ENCODE measurements around the gene SHROOM1.
"Not testable (repeated sequence)": the region's sequence is repeated elsewhere in the genome, so short reads cannot be mapped to it uniquely, and the experiment has no call there.

The SHROOM1 gene

DNA sequence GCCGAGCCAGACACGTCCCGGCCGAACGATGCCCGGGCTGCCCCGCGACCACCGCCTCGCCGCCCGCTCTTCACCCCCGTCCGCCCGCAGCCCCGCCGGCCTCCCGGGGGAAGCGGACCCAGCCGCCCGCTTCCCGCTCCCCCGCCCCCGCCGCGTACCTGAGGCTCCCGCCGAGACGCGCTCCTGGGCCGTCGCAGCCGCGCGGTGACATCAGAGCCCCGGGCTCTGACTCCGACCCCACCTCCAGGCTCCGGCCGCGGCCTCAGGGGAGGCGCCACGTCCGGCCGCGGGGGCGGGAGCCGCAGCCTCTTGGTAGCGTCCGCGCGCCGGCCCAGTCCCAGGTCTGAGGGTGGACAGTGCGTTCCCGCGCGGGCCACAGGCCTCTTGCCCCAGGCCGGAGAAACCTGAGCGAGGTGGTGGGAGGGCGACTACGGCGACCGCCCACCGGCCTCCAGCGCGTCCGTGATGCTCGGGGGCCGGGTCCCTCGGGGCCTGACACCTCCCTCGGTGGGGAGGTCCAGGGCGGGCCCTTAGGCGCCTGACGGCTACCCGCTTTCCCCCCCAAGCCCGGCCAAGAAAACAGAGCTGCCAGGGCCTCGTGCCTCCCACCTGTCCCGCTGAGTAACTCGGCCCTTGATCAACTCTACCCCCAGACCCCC, at the start of gene SHROOM1:
SHROOM1 (minus strand) TSS at position 212 of the 659 bp plus-strand sequence. CDS start 4,507 bp downstream, outside the sequence.
- DNase-seq, result no peak

- no peak for DNase-seq
Observed at GRCh38 chr5:132877938-132878337, 47.5 kb upstream of the SHROOM1 start.

- no peak for DNase-seq
Observed at GRCh38 chr5:132877466-132877865, 47.0 kb upstream of the SHROOM1 start.

- no peak for DNase-seq
Observed at GRCh38 chr5:132876020-132876759, 45.7 kb upstream of the SHROOM1 start.

DNA sequence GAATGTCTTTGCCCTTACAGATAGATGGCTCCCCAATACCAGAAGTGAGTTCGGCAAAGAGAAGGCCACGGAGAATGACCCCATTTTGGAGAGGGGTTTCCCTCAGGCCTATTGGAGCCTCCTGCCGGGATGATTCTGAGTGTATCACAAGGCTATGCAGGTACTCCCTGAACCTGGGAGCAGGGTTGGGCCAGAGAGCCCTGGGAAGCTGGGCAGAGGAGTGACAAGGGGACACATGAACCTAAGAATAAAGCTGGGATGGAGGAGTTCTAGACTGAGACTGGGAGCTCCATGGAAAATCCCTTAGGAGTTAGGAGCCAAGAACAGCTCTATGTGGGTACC, 43.5 kb upstream of the SHROOM1 start:
- DNase-seq, result no peak

DNA sequence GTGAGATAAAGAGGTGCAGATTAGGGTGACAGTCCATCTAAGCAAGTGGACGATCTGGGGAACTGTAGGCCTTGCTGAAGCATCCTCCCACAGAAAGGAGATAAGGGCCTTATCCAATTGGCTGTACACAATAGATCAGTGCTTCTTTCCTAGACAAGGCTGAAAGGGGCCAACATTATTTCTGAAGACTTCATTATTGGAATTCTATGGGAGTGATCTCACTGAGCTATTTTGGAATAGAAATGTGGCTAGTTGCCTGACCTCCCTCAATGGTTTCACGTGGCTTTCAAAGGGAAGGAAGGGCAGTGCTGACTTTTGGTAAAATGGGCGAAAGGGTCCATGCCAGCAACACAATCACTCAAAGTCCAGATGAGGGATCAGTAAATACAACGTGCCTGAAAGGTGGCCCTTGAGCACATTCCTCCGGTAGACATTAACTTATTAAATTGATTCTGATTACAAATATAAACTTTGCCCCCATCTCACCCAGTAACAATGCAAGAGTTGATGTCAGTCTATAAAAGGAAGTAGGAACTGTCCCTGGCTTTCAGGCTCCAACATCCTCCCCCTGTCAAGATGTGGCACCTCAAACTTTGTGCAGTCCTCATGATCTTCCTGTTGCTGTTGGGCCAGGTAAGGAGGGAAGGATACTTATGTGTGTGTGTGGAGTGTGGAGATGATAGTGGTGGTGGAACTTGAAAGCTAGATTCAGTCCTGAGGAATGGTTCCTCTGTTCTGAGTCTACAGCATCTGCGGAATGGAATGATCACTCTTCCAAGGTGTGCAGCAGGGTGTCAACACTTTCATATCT, 42.9 kb upstream of the SHROOM1 start, which contains the start of gene LEAP2:
LEAP2 (plus strand) TSS at position 550 of the 811 bp plus-strand sequence; CDS start at position 577, 27 bp downstream.
- DNase-seq, result no peak

- DNase-seq, result no peak
Observed at GRCh38 chr5:132872788-132873118, 42.3 kb upstream of the SHROOM1 start.

- DNase-seq, result no peak
Observed at GRCh38 chr5:132871459-132872284, 41.2 kb upstream of the SHROOM1 start.

DNA sequence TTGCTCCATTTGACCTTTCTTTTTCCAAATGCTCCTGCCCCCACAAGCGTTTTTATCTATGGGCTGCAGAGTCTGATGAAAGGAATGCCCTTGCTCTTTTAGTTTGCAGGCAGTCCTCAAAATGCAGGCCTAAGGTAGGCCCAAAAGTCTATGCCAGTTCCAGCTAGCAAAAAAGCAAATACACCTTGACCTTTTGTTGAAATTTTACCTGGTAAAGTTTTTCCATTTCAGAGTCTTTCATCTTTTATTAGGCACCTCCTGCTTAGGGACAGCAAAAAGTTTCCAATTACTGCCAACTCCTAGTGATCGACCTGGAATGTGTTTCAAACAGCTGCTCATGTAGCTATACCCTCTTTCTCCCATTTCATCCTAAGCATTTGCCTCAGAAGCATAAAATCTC, 40.4 kb upstream of the SHROOM1 start:
- DNase-seq, result no peak

- DNase-seq, result no peak
Observed at GRCh38 chr5:132868754-132869153, 38.3 kb upstream of the SHROOM1 start.

GRCh38 chr5:132867046-132867451, 36.6 kb upstream of the SHROOM1 start:
- no peak for DNase-seq

DNA sequence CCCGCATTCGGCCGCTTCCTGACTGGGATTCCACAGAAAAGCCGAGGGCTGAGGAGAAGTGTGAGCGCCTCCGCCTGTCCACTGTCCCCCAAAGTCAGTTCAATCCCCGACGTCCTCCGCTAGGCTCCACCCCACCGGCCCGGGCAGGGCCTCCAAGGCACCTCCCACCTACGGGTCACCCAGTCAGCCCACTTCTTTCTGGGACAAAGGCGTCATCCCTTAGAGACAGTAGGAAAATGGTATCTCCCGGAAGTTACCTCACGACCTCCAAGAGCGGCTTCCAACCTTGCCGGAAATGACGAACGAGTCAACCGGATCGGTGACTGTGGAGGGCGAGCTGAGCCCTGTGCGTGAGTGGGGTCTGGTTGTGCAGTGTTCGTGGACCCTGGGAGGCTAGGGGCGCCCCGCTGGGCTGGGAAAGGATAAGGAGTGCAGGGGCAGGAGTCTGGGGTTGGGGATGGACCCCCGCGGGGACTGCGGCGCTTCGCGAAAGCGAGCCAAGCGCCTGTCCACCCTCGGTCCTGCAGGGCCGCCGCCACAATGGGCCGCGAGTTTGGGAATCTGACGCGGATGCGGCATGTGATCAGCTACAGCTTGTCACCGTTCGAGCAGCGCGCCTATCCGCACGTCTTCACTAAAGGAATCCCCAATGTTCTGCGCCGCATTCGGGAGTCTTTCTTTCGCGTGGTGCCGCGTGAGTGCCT, 36.0 kb upstream of the SHROOM1 start, which contains the start of the genes GDF9 and UQCRQ:
GDF9 (minus strand) TSS at position 128 of the 704 bp plus-strand sequence. CDS start 1,936 bp downstream, outside the sequence.
UQCRQ (plus strand) TSS at position 301 of the 704 bp plus-strand sequence; CDS start at position 541, 240 bp downstream.
- DNase-seq, result peak; percentile 94

DNA sequence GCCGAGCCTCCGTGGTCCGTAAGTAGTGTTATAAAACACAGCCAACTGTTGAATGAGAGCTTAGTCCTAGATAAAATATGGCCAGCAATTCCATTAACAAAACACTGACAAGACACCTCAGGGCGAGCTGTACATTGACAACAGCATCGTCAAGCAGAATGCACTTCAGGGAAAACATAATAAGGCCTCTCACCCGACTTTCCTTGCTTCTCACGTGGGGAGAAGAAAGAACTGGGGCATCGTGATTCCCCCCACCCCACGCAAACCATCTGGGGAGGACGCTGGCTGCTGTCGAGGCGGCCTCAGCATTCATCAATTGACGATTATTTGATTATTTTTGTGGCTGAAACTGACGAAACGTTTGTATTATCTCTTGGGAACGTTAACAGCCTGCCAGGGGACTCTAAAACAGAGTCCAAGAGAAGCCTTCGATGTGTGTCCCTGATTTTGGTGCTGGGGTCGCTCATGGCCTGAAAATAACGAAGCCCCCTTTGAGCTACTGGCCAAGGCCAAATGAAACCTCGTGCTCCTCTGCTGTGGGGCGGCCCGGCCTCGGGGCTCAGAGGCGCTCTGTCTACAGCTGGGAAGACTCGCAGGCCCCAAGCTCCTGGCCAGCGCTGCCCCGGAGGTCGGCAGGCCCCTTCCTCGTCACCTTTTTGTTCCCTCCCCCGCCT, 35.4 kb upstream of the SHROOM1 start:
- DNase-seq, result no peak

DNA sequence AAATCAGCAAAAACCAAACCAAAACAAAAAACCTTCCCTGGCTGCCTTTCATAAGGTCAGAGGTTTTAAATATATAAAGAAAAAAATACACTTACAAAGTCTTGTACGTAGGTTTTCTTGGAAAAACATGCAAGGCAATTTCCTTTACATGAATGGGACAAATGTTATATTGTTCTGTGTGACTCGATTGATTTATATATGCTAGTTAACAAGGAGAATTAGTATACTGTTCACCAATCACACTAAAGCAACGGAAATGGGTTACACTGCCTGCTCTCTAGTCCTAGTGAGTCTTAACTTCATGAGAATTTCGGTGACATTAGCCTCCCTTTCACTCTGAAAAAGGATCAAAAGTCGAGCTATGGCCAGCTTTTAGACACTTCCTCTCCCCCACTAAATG, 30.3 kb upstream of the SHROOM1 start:
- DNase-seq, result no peak

DNA sequence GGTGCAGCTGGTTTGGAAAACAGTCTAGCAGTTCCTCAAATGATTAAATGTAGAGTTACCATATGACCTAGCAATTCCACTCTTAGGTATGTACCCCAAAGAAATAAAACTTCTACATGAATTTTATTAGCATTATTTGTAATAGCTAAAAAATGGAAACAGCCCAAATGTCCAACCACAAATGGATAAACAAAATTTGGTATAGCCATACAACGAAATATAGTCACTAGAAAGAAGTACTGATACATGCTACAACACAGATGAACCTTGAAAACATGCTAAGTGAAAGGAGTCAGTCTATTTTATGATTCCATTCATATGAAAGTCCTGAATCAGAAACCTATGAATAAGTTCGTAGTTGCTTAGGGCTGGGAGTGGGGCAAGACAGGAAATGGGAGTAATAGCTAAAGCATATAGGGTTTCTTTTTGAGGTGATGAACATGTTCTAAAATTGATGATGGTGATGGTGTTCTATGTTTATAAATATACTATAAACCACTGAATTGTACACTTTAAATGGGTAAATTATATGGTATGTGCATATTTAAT, 29.5 kb upstream of the SHROOM1 start:
- no peak for DNase-seq

- DNase-seq, result no peak
Observed at GRCh38 chr5:132856011-132856410, 25.6 kb upstream of the SHROOM1 start.

- not testable (repeated sequence) for DNase-seq
Observed at GRCh38 chr5:132854992-132855391, 24.5 kb upstream of the SHROOM1 start.

DNA sequence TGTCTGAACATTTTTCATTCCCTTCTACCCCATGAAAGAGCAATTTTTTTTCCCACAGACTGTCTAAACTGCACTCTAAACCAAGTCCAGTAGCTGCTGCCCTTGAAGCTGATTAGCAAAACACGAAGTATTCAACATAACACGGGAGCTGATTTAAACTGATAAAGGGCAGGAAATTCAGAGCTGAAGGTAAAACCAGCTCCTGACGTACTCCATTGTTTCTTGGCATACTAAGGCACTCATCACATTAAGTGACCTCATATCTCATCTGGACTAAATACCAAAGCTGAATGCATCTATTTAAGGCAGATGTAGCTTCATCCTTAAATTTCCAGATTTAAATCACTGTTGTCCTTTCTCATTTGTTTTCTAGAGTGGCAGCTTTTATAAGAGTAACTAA, 23.9 kb upstream of the SHROOM1 start:
- DNase-seq, result no peak

DNA sequence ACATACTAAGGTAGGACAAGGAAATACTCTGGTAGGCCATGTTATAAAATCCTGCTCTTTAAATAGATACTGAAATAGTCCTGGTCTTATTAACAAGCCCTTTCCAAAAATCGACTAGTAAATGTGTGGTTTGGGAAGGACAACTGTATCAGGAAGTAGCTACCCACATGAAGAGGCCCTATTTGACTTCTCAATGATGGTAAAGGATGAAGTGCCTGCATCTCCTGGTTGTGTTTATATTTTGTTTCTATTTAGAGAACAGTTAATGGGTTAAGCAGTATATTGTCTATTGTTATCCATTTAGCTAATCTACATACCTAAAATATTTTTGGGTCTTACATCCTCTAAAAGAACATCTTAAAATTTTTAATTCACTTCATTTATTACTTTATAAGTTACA, 23.3 kb upstream of the SHROOM1 start:
- DNase-seq, result no peak

GRCh38 chr5:132853323-132853722, 22.9 kb upstream of the SHROOM1 start:
- no peak for DNase-seq

DNA sequence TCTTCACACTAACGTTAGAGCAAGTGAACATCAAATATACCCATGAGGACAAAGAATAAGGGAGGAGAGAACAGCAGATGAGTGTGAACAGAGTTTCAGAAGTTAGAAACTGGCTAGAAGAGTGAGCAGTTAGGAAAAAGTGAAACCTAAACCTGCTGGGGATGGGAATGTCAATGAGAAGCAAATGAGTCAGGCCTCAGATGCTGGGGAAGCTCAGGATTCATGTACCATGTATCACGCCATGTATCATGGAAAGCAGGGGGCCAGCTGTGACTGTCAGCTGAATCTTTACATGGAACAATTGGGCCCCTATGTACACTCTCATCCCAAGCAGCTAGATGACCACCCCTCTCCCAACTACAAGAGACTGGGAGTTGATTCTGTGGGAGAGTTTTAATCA, 19.6 kb upstream of the SHROOM1 start:
- DNase-seq, result no peak
